ENCODE measurements around the gene ADAMTSL2. TPM values are rescaled to one million over a fixed set of nuclear protein-coding genes. Genes with fewer than 3 reads are reported as not detected.
A peak's percentile ranks its signal among the peaks of the same experiment; 100 is the strongest.

Gene ADAMTSL2
- total and polyA plus RNA-seq, 10 donors = 1.6 to 11.7 (median 4.3) TPM

- DNase-seq = no peak
- Histone ChIP-seq H3K27me3 (replicated peaks in 1 of 7) (peaks cover 0 to 12% (median 0%) of the 10 kb centered on the region in 7 donors), H3K9me3 (peaks cover 3 to 12% (median 12%) of the 10 kb centered on the region in 8 donors), H3K4me1 (peaks cover 0 to 17% (median 11%) of the 10 kb centered on the region in 6 donors), H3K4me3 (no peak overlapping the region), H3K36me3 (no peaks in the 10 kb centered on the region), H3K27ac (peak overlapping the region in 4 of 8 donors; percentile 18 to 45 (median 33))
- TF ChIP-seq CTCF (IDR thresholded peaks at IDR 0.05 in 8 of 11, conservative IDR thresholded peaks at IDR 0.05 in 3 of 11) (no peak), POLR2AphosphoS5 (IDR thresholded peaks at IDR 0.05) (no peak), POLR2A (IDR thresholded peaks at IDR 0.05) (no peak)
- 73 to 84% (median 78%) methylated on average over 18 to 35 of the region's 35 CpGs for WGBS, 5 donors
- intact Hi-C loops (cut with DNase I; ENCODE audit: low total_unique reads) = no loop called here
Observed at GRCh38 chr9:133496861-133497842, 37.4 kb upstream of the ADAMTSL2 start.

GRCh38 chr9:133499132-133499891 is 35.2 kb upstream of the ADAMTSL2 start:
- intact Hi-C loops (cut with DNase I; ENCODE audit: low total_unique reads) = no loop called here
- Histone ChIP-seq H3K9me3 (peaks cover 3 to 26% (median 22%) of the 10 kb centered on the region in 8 donors), H3K27ac (peak overlapping the region in 5 of 8 donors; percentile 65 to 75 (median 74)), H3K4me3 (no peak overlapping the region), H3K27me3 (replicated peaks in 1 of 7) (peaks cover 0 to 12% (median 0%) of the 10 kb centered on the region in 7 donors), H3K36me3 (no peaks in the 10 kb centered on the region), H3K4me1 (peaks cover 0 to 7% (median 5%) of the 10 kb centered on the region in 6 donors)
- WGBS, 5 donors = 66 to 76% (median 72%) methylated on average over 14 to 19 of the region's 19 CpGs
- TF ChIP-seq POLR2A (IDR thresholded peaks at IDR 0.05) = no peak
- peak; percentile 80 to 92 (median 89) for TF ChIP-seq POLR2AphosphoS5 (IDR thresholded peaks at IDR 0.05)
- TF ChIP-seq CTCF (IDR thresholded peaks at IDR 0.05 in 8 of 11, conservative IDR thresholded peaks at IDR 0.05 in 3 of 11) = peak in 3 of 11 experiments; percentile 9 to 21 (median 15)
- DNase-seq = no peak

GRCh38 chr9:133499892-133500270 is 34.6 kb upstream of the ADAMTSL2 start:
- intact Hi-C loops (cut with DNase I; ENCODE audit: low total_unique reads) = no loop called here

More at GRCh38 chr9:133499892-133500270, 34.6 kb upstream of the ADAMTSL2 start:
- WGBS, 5 donors = 79 to 84% (median 81%) methylated on average over 12 of the region's 12 CpGs
- Histone ChIP-seq H3K4me1 (peaks cover 0 to 7% (median 5%) of the 10 kb centered on the region in 6 donors), H3K36me3 (no peaks in the 10 kb centered on the region), H3K27me3 (replicated peaks in 1 of 7) (peaks cover 0 to 12% (median 0%) of the 10 kb centered on the region in 7 donors), H3K4me3 (no peak overlapping the region), H3K9me3 (peaks cover 3 to 26% (median 22%) of the 10 kb centered on the region in 8 donors), H3K27ac (peak overlapping the region in 5 of 8 donors; percentile 65 to 75 (median 74))
- no peak for DNase-seq
- TF ChIP-seq POLR2AphosphoS5 (IDR thresholded peaks at IDR 0.05) (no peak), CTCF (IDR thresholded peaks at IDR 0.05 in 8 of 11, conservative IDR thresholded peaks at IDR 0.05 in 3 of 11) (no peak), POLR2A (IDR thresholded peaks at IDR 0.05) (no peak)

Measured in spleen (tissue), 11 donors.